K562 (cell line): ENCODE measurements around the gene LASP1. TPM values are rescaled to one million over a fixed set of nuclear protein-coding genes. Genes with fewer than 3 reads are reported as not detected.

Experiments used
- C11orf30 ChIP-seq: fragments of 450-650 bp; IDR thresholded peaks from 2 replicates; pipeline ENCODE4 v1.6.1; 2016; ENCODE audit warnings: low read depth, mild to moderate bottlenecking
- CBX5 ChIP-seq: IDR thresholded peaks from 2 replicates; pipeline ENCODE4 v1.6.1; 2014; ENCODE audit warnings: low read depth, borderline replicate concordance
- HMG20B ChIP-seq: fragments of 250-450 bp; sonication (Bioruptor Pico); IDR thresholded peaks from 2 replicates; pipeline ENCODE4 v1.5.0; 2021; ENCODE audit warnings: mild to moderate bottlenecking
- MYNN ChIP-seq, 2 experiments: sonication (generic); formaldehyde crosslinking in 1 of 2; IDR thresholded peaks; 2 replicates each; pipeline versions ENCODE4 v1.5.0 to v1.6.1; 2016 to 2020; ENCODE audit warnings: antibody characterized with exemption in 1 of 2, missing genetic modification reagents in 1 of 2
- RBM34 ChIP-seq: fragments of 200-400 bp; formaldehyde crosslinking; IDR thresholded peaks from 2 replicates; pipeline ENCODE4 v1.6.1; 2018; ENCODE audit warnings: low read length, borderline replicate concordance; ENCODE audit not compliant: insufficient read depth
- SETDB1 ChIP-seq: IDR thresholded peaks from one replicate; pipeline ENCODE4 v1.6.1; 2012; ENCODE audit warnings: low read length, control low read depth, inconsistent platforms
- STAT5B ChIP-seq: fragments of 250-450 bp; sonication (Bioruptor Pico); IDR thresholded peaks from 2 replicates; pipeline ENCODE4 v1.8.0; 2021; ENCODE audit warnings: mild to moderate bottlenecking, inconsistent platforms
- ZKSCAN1 ChIP-seq: fragments of 150-350 bp; IDR thresholded peaks from 2 replicates; pipeline ENCODE4 v1.6.1; 2016; ENCODE audit warnings: low read depth, low read length
- ZNF165 ChIP-seq: fragments of 250-450 bp; sonication (Bioruptor Pico); IDR thresholded peaks from 2 replicates; pipeline ENCODE4 v1.4.0; 2020; ENCODE audit warnings: borderline replicate concordance
- ZNF316 ChIP-seq: fragments of 450-650 bp; IDR thresholded peaks from 2 replicates; pipeline ENCODE4 v1.6.1; 2016
- ZNF589 ChIP-seq: fragments of 200-800 bp; sonication (Bioruptor generic); IDR thresholded peaks from 2 replicates; pipeline ENCODE4 v1.6.1; 2016; ENCODE audit warnings: low read depth, missing genetic modification characterization, missing compliant biosample characterization
- ZNF766 ChIP-seq: fragments of 200-800 bp; sonication (Bioruptor generic); conservative IDR thresholded peaks from 2 replicates; pipeline ENCODE4 v1.6.1; 2016; ENCODE audit warnings: missing genetic modification characterization, missing compliant biosample characterization
- polyA plus RNA-seq, 8 experiments: library from polyadenylated mRNA; depleted of rRNA in 4 of 8; stranded (reverse) in 5 of 8; unstranded in 3 of 8; fragments of >200 nt; fragmentation: Nextera tagmentation in 2 of 8; fragmentation: Illumina TruSeq in 1 of 8; extraction: Ambion mirVana in 2 of 8; extraction: Trizol in 1 of 8; gene quantifications; 2 replicates each; pipeline versions ENCODE4 v1.2.1 to v1.2.3, GENCODE V29; 2011 to 2014; ENCODE audit warnings: inconsistent platforms in 1 of 8, missing spikeins in 1 of 8
- total RNA-seq, 7 experiments: library from RNA; depleted of rRNA in 6 of 7; stranded (reverse); fragments of >200 nt in 6 of 7; fragmentation: Illumina TruSeq in 2 of 7; extraction: Trizol in 2 of 7; gene quantifications; 2 replicates each; pipeline versions ENCODE4 v1.2.1 to v1.2.3, GENCODE V29; 2011 to 2021; ENCODE audit warnings: low replicate concordance in 1 of 7
- TF ChIP-seq, protein P1 (sequence below): fragments of 450-650 bp; formaldehyde crosslinking; IDR thresholded peaks from 2 replicates; pipeline ENCODE4 v1.4.0; 2020; ENCODE audit warnings: mild to moderate bottlenecking, moderate library complexity
- TF ChIP-seq, protein P2 (sequence below): fragments of 450-650 bp; IDR thresholded peaks from 2 replicates; pipeline ENCODE4 v1.6.1; 2018; ENCODE audit warnings: mild to moderate bottlenecking, low read depth; ENCODE audit not compliant: partially characterized antibody
- TF ChIP-seq, protein P3 (sequence below): fragments of 450-650 bp; IDR thresholded peaks from 2 replicates; pipeline ENCODE4 v1.6.1; 2017; ENCODE audit warnings: mild to moderate bottlenecking, moderate library complexity
- TF ChIP-seq, protein P4 (sequence below), 2 experiments: fragments of 450-650 bp in 1 of 2; IDR thresholded peaks; 2 replicates each; pipeline ENCODE4 v1.6.1; 2011 to 2017; ENCODE audit warnings: low read depth in 2 of 2, antibody characterized with exemption in 1 of 2, borderline replicate concordance in 1 of 2, low read length in 1 of 2, mild to moderate bottlenecking in 1 of 2, mixed read lengths in 1 of 2; ENCODE audit not compliant: control insufficient read depth in 1 of 2
- TF ChIP-seq, protein P5 (sequence below): fragments of 450-650 bp; formaldehyde crosslinking; IDR thresholded peaks from 2 replicates; pipeline ENCODE4 v1.4.0; 2020; ENCODE audit warnings: mild to moderate bottlenecking, moderate library complexity

LASP1 gene
- total and polyA plus RNA-seq, 9 of the 15 experiments (the other 6 are each of a cell fraction or from before 2014, with no cell fraction given): 23.0 to 125 (median 55.3) TPM

DNA sequence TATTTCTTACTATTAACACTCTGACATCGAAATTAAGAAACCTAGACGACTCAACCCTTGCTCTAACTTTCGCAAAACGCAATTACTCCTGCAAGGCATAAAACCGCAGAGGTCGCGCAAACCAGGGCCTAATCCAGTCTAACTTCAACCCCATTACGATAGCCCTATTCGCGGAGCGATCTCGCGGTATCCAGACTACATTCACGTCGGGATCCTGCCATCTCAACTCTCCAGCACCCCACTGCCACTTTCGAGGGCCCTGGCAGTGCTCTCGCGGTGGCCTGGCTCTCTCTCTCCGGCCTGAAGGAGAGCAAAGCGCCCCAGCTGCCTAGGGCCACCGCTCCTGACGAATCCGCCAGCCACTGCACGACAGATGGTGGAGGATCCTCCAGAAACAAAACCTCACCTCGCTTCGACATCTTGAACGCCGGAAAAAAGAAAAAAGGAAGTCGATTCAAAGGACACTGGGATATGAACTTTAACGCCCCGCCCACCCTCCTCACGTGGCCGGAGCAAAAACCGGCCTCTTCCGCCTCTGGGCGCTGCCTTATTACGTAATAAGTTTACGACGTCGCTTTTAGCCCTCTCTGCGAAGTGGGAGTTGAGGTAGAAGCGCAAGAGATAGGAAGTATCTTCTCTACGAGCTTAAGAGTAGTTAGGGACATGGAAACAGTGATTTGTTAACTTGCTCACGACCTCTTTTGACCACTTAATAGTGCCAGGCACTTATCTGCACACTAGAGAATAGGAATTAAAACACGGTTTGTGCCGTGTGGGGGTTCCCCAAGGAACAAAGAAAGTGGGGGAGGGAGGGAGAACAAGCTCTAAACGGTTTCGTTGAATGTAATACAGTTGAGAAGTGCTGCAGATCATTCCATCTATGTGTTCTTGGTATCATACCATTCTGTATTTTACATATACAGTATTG is 16.3 kb upstream of the LASP1 start, which contains the start of gene RPL23 (continued):
- TF ChIP-seq ZNF589 (CRISPR knock-in tag): 0 out of 2 replicates have a peak, but pooled peaks have one; percentile 62
- TF ChIP-seq ZNF165 (CRISPR knock-in tag): no peak
- TF ChIP-seq, protein P1, sequence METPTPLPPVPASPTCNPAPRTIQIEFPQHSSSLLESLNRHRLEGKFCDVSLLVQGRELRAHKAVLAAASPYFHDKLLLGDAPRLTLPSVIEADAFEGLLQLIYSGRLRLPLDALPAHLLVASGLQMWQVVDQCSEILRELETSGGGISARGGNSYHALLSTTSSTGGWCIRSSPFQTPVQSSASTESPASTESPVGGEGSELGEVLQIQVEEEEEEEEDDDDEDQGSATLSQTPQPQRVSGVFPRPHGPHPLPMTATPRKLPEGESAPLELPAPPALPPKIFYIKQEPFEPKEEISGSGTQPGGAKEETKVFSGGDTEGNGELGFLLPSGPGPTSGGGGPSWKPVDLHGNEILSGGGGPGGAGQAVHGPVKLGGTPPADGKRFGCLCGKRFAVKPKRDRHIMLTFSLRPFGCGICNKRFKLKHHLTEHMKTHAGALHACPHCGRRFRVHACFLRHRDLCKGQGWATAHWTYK (CRISPR knock-in tag): no peak
- TF ChIP-seq, protein P2, sequence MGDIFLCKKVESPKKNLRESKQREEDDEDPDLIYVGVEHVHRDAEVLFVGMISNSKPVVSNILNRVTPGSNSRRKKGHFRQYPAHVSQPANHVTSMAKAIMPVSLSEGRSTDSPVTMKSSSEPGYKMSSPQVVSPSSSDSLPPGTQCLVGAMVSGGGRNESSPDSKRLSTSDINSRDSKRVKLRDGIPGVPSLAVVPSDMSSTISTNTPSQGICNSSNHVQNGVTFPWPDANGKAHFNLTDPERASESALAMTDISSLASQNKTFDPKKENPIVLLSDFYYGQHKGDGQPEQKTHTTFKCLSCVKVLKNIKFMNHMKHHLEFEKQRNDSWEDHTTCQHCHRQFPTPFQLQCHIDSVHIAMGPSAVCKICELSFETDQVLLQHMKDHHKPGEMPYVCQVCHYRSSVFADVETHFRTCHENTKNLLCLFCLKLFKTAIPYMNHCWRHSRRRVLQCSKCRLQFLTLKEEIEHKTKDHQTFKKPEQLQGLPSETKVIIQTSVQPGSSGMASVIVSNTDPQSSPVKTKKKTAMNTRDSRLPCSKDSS: no peak
- no peak for TF ChIP-seq CBX5
- TF ChIP-seq HMG20B: peak; percentile 24; the same call in 1 of the 2 replicates
- no peak for TF ChIP-seq MYNN (IDR thresholded peaks at IDR 0.05)
- no peak for TF ChIP-seq MYNN (CRISPR knock-in tag; IDR thresholded peaks at IDR 0.05)
- TF ChIP-seq, protein P3, sequence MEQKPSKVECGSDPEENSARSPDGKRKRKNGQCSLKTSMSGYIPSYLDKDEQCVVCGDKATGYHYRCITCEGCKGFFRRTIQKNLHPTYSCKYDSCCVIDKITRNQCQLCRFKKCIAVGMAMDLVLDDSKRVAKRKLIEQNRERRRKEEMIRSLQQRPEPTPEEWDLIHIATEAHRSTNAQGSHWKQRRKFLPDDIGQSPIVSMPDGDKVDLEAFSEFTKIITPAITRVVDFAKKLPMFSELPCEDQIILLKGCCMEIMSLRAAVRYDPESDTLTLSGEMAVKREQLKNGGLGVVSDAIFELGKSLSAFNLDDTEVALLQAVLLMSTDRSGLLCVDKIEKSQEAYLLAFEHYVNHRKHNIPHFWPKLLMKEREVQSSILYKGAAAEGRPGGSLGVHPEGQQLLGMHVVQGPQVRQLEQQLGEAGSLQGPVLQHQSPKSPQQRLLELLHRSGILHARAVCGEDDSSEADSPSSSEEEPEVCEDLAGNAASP: no peak
- peak; percentile 91 for TF ChIP-seq C11orf30
- TF ChIP-seq, protein P4, sequence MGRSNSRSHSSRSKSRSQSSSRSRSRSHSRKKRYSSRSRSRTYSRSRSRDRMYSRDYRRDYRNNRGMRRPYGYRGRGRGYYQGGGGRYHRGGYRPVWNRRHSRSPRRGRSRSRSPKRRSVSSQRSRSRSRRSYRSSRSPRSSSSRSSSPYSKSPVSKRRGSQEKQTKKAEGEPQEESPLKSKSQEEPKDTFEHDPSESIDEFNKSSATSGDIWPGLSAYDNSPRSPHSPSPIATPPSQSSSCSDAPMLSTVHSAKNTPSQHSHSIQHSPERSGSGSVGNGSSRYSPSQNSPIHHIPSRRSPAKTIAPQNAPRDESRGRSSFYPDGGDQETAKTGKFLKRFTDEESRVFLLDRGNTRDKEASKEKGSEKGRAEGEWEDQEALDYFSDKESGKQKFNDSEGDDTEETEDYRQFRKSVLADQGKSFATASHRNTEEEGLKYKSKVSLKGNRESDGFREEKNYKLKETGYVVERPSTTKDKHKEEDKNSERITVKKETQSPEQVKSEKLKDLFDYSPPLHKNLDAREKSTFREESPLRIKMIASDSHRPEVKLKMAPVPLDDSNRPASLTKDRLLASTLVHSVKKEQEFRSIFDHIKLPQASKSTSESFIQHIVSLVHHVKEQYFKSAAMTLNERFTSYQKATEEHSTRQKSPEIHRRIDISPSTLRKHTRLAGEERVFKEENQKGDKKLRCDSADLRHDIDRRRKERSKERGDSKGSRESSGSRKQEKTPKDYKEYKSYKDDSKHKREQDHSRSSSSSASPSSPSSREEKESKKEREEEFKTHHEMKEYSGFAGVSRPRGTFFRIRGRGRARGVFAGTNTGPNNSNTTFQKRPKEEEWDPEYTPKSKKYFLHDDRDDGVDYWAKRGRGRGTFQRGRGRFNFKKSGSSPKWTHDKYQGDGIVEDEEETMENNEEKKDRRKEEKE (IDR thresholded peaks at IDR 0.05; ENCODE audit: borderline replicate concordance in 1 of 2, control insufficient read depth in 1 of 2, low read depth in 2 of 2, low read length in 1 of 2): no peak
- TF ChIP-seq STAT5B: no peak
- no peak for TF ChIP-seq RBM34
- peak; percentile 40; the same call in 1 of the 2 replicates for TF ChIP-seq ZKSCAN1
- TF ChIP-seq ZNF316: no peak
- no peak for TF ChIP-seq SETDB1
- TF ChIP-seq, protein P5, sequence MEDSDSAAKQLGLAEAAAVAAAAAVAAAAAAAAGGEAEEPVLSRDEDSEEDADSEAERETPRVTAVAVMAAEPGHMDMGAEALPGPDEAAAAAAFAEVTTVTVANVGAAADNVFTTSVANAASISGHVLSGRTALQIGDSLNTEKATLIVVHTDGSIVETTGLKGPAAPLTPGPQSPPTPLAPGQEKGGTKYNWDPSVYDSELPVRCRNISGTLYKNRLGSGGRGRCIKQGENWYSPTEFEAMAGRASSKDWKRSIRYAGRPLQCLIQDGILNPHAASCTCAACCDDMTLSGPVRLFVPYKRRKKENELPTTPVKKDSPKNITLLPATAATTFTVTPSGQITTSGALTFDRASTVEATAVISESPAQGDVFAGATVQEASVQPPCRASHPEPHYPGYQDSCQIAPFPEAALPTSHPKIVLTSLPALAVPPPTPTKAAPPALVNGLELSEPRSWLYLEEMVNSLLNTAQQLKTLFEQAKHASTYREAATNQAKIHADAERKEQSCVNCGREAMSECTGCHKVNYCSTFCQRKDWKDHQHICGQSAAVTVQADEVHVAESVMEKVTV (CRISPR knock-in tag): no peak
- peak; percentile 67 for TF ChIP-seq ZNF766 (CRISPR knock-in tag)
